ENCODE data around the gene EME1.
A peak's percentile ranks its signal among the peaks of the same experiment; 100 is the strongest.
"Not testable (repeated sequence)": the region's sequence is repeated elsewhere in the genome, so short reads cannot be mapped to it uniquely, and the experiment has no call there.

Gene EME1

DNA sequence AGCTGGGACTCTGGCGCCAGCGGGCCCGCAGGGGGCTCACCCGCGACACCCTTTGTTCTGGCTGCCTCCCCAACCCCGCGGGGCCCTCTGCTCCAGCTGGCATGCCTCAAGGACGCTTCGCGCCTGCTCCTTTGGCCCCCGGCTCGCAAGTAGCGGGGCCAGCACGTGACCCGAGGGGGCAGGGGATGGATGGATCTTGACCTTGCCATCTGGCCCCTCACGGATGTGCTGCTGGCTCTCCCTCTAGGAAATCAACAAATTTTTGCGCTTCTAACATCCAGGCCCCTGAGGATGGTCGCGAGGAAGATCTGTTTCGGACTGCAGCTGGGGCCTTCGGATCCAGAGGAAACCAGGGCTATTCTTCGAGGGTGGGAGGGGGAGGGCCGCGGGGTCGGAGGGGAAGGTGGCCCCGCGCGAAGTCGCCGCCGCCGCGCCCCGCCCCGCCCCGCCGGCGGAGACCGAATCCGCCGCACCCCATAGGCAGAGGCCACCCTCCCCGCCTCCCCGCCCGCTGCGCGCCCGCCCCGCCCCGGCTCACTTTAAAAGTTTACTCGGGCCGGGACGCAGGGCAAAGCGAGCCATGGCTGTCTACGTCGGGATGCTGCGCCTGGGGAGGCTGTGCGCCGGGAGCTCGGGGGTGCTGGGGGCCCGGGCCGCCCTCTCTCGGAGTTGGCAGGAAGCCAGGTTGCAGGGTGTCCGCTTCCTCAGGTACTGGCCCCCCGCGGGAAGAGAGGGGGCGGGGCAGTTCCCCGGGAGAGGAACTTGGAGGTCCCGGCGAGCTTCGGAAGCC, 52.8 kb downstream of the EME1 start, which contains the start of gene ACSF2:
Gene ACSF2, plus strand, starts transcription at position 537 of the 790 bp plus-strand sequence. Its CDS starts 44 bp downstream, at position 581.
- peak; percentile 53 for DNase-seq (ENCODE audit: low read depth)

DNA sequence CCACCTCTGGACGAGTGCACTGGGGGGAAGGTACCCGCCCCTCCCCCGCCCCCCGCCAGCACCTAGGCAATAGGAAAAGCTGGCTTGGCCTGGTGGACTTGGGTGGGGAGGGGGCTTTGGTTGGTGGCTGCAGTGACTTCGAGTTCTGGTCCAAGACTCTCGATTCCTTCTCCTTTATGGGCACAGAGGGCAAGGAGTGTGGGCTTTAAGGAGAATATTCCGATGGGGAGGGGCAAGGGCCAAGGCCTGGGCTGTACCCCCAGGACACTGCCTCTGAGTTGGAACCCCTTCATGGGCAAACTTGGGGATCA, 53.4 kb downstream of the EME1 start:
- no peak for DNase-seq (ENCODE audit: low read depth)

DNA sequence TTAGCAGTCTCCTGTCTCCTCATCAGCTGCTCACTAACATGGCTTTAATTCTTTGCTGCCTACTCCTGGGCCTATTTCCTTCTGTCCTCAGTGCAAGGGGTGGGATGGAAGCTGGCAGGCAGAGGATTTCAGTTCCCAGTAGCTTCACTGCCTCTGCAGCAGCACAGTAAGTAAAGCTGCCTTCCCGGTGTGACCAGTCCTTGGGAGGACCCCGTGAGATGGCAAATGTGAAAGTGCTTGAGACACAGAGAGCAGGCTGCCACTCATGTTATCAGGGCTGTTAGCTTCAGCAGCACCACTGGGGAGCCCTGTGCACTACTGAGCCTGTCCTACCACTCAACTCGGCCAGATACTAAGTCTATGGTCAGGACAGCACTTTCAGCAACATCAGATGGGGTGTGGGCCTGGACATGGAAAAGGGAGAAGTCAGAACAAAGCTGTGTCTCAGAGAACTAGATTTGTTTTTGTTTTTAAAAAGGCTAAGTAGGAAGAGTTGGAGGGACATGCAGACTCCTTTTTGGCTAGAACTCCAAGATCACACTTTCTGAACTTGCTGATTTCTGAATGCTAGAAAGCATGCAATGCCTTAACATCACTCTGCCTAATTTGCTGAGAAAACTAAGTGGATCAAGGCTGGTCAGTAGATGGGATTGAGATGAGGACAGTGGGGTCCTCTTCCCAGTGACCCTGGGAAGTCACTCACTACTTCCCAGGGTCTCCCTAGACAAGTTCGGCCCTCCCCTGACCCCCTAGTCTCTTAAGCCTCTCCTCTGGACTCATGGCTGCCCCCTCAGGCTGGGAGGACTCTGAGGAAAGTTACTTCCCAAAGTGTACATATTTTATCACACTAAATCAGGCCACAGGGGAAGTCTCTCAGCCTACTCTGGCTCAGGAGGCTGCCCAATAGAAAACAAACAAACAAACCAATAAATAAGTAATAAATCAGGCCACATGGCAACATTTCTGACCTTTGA, 54.1 kb downstream of the EME1 start:
- no peak for DNase-seq (ENCODE audit: low read depth)

DNA sequence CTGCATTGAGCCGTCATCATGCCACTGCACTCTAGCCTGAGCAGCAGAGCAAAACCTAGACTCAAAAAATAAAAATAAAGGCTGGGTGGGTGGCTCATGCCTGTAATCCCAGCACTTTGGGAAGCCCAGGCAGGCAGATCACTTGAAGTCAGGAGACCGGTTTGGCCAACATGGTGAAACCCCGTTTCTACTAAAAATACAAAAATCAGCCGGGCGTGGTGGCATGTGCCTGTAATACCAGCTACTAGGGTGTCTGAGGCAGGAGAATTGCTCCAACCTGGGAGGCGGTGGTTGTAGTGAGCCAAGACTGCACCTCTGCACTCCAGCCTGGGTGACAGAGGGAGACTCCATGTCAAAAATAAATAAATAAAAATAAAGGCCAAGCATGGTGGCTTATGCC, 55.1 kb downstream of the EME1 start:
- not testable (repeated sequence) for DNase-seq (ENCODE audit: low read depth)

DNA sequence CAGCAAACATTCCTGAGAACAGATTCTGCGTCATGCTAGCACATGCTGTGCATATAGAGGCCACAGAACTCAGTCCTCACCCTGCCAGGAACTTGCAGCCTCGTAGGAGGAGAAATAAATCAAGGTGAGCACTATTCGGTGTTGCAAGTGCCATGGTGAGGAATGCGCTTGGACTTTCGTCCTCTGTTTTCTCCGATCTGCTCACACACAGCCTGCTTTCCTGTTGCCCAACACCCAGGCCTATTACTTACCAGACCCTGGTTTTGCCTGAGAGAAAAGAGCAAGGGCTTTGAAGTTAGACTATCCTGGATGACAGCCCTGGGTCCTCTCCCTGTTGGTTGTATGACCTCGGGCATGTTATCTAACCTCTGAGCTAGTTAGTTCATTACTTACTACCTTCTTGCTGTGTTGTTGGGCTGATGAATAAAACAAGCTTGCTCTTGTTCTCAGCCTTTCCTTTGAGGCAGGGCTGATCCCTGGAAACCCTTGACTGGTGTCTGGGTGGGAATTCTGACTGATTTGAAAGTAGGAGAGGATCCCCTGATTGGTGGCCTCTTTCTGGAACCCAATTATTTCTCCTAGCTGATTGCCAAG, 55.9 kb downstream of the EME1 start:
- DNase-seq (ENCODE audit: low read depth) = no peak

DNA sequence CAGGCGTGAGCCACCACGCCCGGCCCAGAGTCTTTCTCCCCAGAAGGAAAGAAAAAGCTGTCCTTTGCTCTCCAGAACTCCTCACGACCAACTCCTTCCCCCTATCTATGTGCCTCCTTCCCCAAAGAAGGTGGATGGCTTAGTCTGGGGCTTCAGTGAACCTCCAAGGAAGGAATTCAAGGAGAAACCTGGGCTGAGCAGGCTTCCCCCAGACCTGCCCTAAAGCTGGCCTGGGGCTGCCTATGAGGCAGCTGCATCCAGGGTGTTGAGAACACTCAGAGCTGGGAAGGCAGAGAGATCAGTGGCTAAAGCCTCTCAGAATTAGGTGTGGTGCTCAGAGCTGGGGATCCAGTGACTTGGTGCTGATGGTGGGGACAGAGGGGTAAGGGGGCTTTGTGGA, 56.8 kb downstream of the EME1 start:
- no peak for DNase-seq (ENCODE audit: low read depth)

All from stimulated activated CD4-positive, alpha-beta T cell treated with anti-CD3 and anti-CD28 coated beads, Interleukin-2, amount 100 ng/mL, for 4 hours (primary cell).